ENCODE measurements around the gene CRABP2.

Gene CRABP2

GRCh38 chr1:156660752-156661112 is 44.7 kb downstream of the CRABP2 start:
- Histone ChIP-seq H3F3A (ENCODE audit: control insufficient read depth, insufficient read depth) (peaks cover 4% of the 10 kb centered on the region), H3K79me2 (ENCODE audit: control insufficient read depth, low read length) (no peaks in the 10 kb centered on the region), H3K9me3 (ENCODE audit: control insufficient read depth, insufficient read depth, low read length) (no peaks in the 10 kb centered on the region), H3K9me2 (replicated peaks; ENCODE audit: control insufficient read depth, low read length) (no peaks in the 10 kb centered on the region), H3K4me1 (ENCODE audit: control insufficient read depth, low read length) (peaks cover 73% of the 10 kb centered on the region), H4K20me1 (ENCODE audit: control insufficient read depth, insufficient read depth, low read depth, low read length) (0 out of 2 replicates have a peak, but pooled peaks cover 3% of the 10 kb centered on the region), H3K27ac (ENCODE audit: low read depth, low read length) (no peak overlapping the region), H3K4me3 (ENCODE audit: low read length) (no peak overlapping the region), H3K4me2 (ENCODE audit: low read length) (peak overlapping the region; percentile 59; the same call in 1 of the 2 replicates), H3K36me3 (ENCODE audit: control insufficient read depth, low read length) (no peaks in the 10 kb centered on the region), H3K27me3 (ENCODE audit: control insufficient read depth, low read length) (peaks cover 41% of the 10 kb centered on the region)
- TF ChIP-seq CTCF (IDR thresholded peaks at IDR 0.05; ENCODE audit: low read depth, low read length, poor library complexity, severe bottlenecking): no peak
- no peak for TF ChIP-seq EZH2phosphoT487 (IDR thresholded peaks at IDR 0.05; ENCODE audit: borderline replicate concordance, low read length)

- Histone ChIP-seq H3F3A (ENCODE audit: control insufficient read depth, insufficient read depth) (peaks cover 4% of the 10 kb centered on the region), H3K36me3 (ENCODE audit: control insufficient read depth, low read length) (no peaks in the 10 kb centered on the region), H3K9me2 (replicated peaks; ENCODE audit: control insufficient read depth, low read length) (no peaks in the 10 kb centered on the region), H3K4me2 (ENCODE audit: low read length) (peak overlapping the region; percentile 8; the same call in 1 of the 2 replicates), H3K79me2 (ENCODE audit: control insufficient read depth, low read length) (no peaks in the 10 kb centered on the region), H3K27me3 (ENCODE audit: control insufficient read depth, low read length) (peaks cover 41% of the 10 kb centered on the region), H3K4me1 (ENCODE audit: control insufficient read depth, low read length) (peaks cover 68% of the 10 kb centered on the region), H3K4me3 (ENCODE audit: low read length) (no peak overlapping the region), H3K27ac (ENCODE audit: low read depth, low read length) (no peak overlapping the region), H4K20me1 (ENCODE audit: control insufficient read depth, insufficient read depth, low read depth, low read length) (0 out of 2 replicates have a peak, but pooled peaks cover 3% of the 10 kb centered on the region), H3K9me3 (ENCODE audit: control insufficient read depth, insufficient read depth, low read length) (no peaks in the 10 kb centered on the region)
- no peak for TF ChIP-seq EZH2phosphoT487 (IDR thresholded peaks at IDR 0.05; ENCODE audit: borderline replicate concordance, low read length)
- peak; percentile 100 for TF ChIP-seq CTCF (IDR thresholded peaks at IDR 0.05; ENCODE audit: low read depth, low read length, poor library complexity, severe bottlenecking)
These were observed 45.2 kb downstream of the CRABP2 start for GRCh38 chr1:156659988-156660751.

GRCh38 chr1:156659661-156659987 is 45.8 kb downstream of the CRABP2 start:
- Histone ChIP-seq H3K27ac (ENCODE audit: low read depth, low read length) (no peak overlapping the region), H3K27me3 (ENCODE audit: control insufficient read depth, low read length) (peaks cover 43% of the 10 kb centered on the region), H3F3A (ENCODE audit: control insufficient read depth, insufficient read depth) (peaks cover 4% of the 10 kb centered on the region), H3K36me3 (ENCODE audit: control insufficient read depth, low read length) (no peaks in the 10 kb centered on the region), H3K79me2 (ENCODE audit: control insufficient read depth, low read length) (no peaks in the 10 kb centered on the region), H3K4me3 (ENCODE audit: low read length) (no peak overlapping the region), H3K9me2 (replicated peaks; ENCODE audit: control insufficient read depth, low read length) (no peaks in the 10 kb centered on the region), H3K9me3 (ENCODE audit: control insufficient read depth, insufficient read depth, low read length) (no peaks in the 10 kb centered on the region), H4K20me1 (ENCODE audit: control insufficient read depth, insufficient read depth, low read depth, low read length) (0 out of 2 replicates have a peak, but pooled peaks cover 3% of the 10 kb centered on the region), H3K4me2 (ENCODE audit: low read length) (no peak overlapping the region), H3K4me1 (ENCODE audit: control insufficient read depth, low read length) (peaks cover 62% of the 10 kb centered on the region)
- TF ChIP-seq EZH2phosphoT487 (IDR thresholded peaks at IDR 0.05; ENCODE audit: borderline replicate concordance, low read length) (no peak), CTCF (IDR thresholded peaks at IDR 0.05; ENCODE audit: low read depth, low read length, poor library complexity, severe bottlenecking) (no peak)

Measured in DOHH2 (cell line).